GM12878 (cell line): ENCODE measurements around the gene CLIP2. TPM values are rescaled to one million over a fixed set of nuclear protein-coding genes. Genes with fewer than 3 reads are reported as not detected.

Experiments
- BCL11A ChIP-seq: IDR thresholded peaks from 2 replicates; pipeline ENCODE4 v1.6.1; 2011; ENCODE audit warnings: low read depth, low read length
- CBX3 ChIP-seq: fragments of 200-600 bp; sonication (generic); IDR thresholded peaks from 2 replicates; pipeline ENCODE4 v1.6.1; 2016; ENCODE audit warnings: low read depth, borderline replicate concordance
- HCFC1 ChIP-seq: fragments of 150-350 bp; IDR thresholded peaks from 2 replicates; pipeline ENCODE4 v1.6.1; 2014; ENCODE audit warnings: low read length
- KAT2A ChIP-seq: conservative IDR thresholded peaks from 2 replicates; pipeline ENCODE4 v1.6.1; 2011; ENCODE audit warnings: low read depth, low read length; ENCODE audit not compliant: control insufficient read depth
- MYC ChIP-seq: IDR thresholded peaks from 2 replicates; pipeline ENCODE4 v1.6.1; 2011; ENCODE audit warnings: mild to moderate bottlenecking, low read length, moderate library complexity, inconsistent platforms; ENCODE audit not compliant: insufficient read depth, insufficient replicate concordance, insufficient read length, severe bottlenecking
- PAX5 ChIP-seq: IDR thresholded peaks from 2 replicates; pipeline ENCODE4 v1.6.1; 2011; ENCODE audit warnings: low read depth, low read length, borderline replicate concordance
- RAD21 ChIP-seq: IDR thresholded peaks from 2 replicates; pipeline ENCODE4 v1.6.1; 2011; ENCODE audit warnings: mild to moderate bottlenecking, low read depth, low read length, moderate library complexity; ENCODE audit not compliant: insufficient read depth
- SIN3A ChIP-seq: IDR thresholded peaks from 2 replicates; pipeline ENCODE4 v1.6.1; 2012; ENCODE audit warnings: low read depth, low read length, improper control_type of control experiment
- SMAD5 ChIP-seq: IDR thresholded peaks from 2 replicates; pipeline ENCODE4 v1.6.1; 2016; ENCODE audit warnings: antibody characterized with exemption, low read depth
- SMC3 ChIP-seq: IDR thresholded peaks from 2 replicates; pipeline ENCODE4 v1.6.1; 2011; ENCODE audit warnings: low read length, improper control_type of control experiment, borderline replicate concordance
- TAF1 ChIP-seq: IDR thresholded peaks from 2 replicates; pipeline ENCODE4 v1.6.1; 2011; ENCODE audit warnings: mild to moderate bottlenecking, low read depth, low read length, borderline replicate concordance
- TCF7 ChIP-seq: IDR thresholded peaks from 2 replicates; pipeline ENCODE4 v1.6.1; 2014; ENCODE audit warnings: antibody characterized with exemption, borderline replicate concordance
- WRNIP1 ChIP-seq: IDR thresholded peaks from 2 replicates; pipeline ENCODE4 v1.6.1; 2011; ENCODE audit warnings: low read depth, low read length, improper control_type of control experiment, borderline replicate concordance
- YBX1 ChIP-seq: fragments of 450-650 bp; IDR thresholded peaks from 2 replicates; pipeline ENCODE4 v1.6.1; 2016; ENCODE audit warnings: antibody characterized with exemption
- ZNF207 ChIP-seq: fragments of 450-650 bp; IDR thresholded peaks from 2 replicates; pipeline ENCODE4 v1.6.1; 2014; ENCODE audit warnings: antibody characterized with exemption, mild to moderate bottlenecking, borderline replicate concordance
- ZNF24 ChIP-seq: fragments of 450-650 bp; IDR thresholded peaks from 2 replicates; pipeline ENCODE4 v1.6.1; 2017; ENCODE audit warnings: antibody characterized with exemption, mild to moderate bottlenecking
- ZSCAN29 ChIP-seq: fragments of 450-650 bp; IDR thresholded peaks from 2 replicates; pipeline ENCODE4 v1.6.1; 2017; ENCODE audit warnings: mild to moderate bottlenecking, moderate library complexity
- ZZZ3 ChIP-seq: IDR thresholded peaks from 2 replicates; pipeline ENCODE4 v1.6.1; 2011; ENCODE audit warnings: low read depth; ENCODE audit not compliant: control insufficient read depth, insufficient read length
- polyA plus RNA-seq, 11 experiments: library from polyadenylated mRNA; depleted of rRNA in 4 of 11; unstranded in 6 of 11; stranded (reverse) in 5 of 11; fragments of >200 nt; fragmentation: Nextera tagmentation in 4 of 11; fragmentation: Illumina TruSeq in 1 of 11; extraction: Ambion mirVana in 4 of 11; extraction: Trizol in 1 of 11; gene quantifications; 1 replicate in 1 of 11; 2 replicates in 10 of 11; pipeline versions ENCODE4 v1.2.1 to v1.2.3, GENCODE V29; 2011 to 2016; ENCODE audit warnings: inconsistent platforms in 2 of 11, missing spikeins in 2 of 11, low read depth in 1 of 11
- total RNA-seq, 4 experiments: library from RNA; depleted of rRNA in 3 of 4; stranded (reverse); fragments of >200 nt in 3 of 4; fragmentation: Illumina TruSeq in 1 of 4; extraction: Trizol in 1 of 4; gene quantifications; 2 replicates each; pipeline versions ENCODE4 v1.2.1 to v1.2.3, GENCODE V29; 2013 to 2021
- TF ChIP-seq, protein P1 (sequence below): fragments of 450-650 bp; IDR thresholded peaks from 2 replicates; pipeline ENCODE4 v1.6.1; 2017; ENCODE audit warnings: borderline replicate concordance
- TF ChIP-seq, protein P2 (sequence below): fragments of 150-350 bp; IDR thresholded peaks from 2 replicates; pipeline ENCODE4 v1.6.1; 2016; ENCODE audit warnings: low read depth, low read length
- TF ChIP-seq, protein P3 (sequence below): fragments of 450-650 bp; IDR thresholded peaks from 2 replicates; pipeline ENCODE4 v1.6.1; 2018; ENCODE audit warnings: mild to moderate bottlenecking, low read depth, moderate library complexity; ENCODE audit not compliant: partially characterized antibody
- TF ChIP-seq, protein P4 (sequence below): IDR thresholded peaks from 2 replicates; pipeline ENCODE4 v1.6.1; 2011; ENCODE audit warnings: borderline replicate concordance, low read depth, mild to moderate bottlenecking, moderate library complexity, low read length; ENCODE audit not compliant: insufficient read depth, poor library complexity, severe bottlenecking

The CLIP2 gene
- total and polyA plus RNA-seq, 10 of the 15 experiments (the other 5 are each of a cell fraction or from before 2014, with no cell fraction given), result 0.26 to 56.3 (median 21.0) TPM

DNA sequence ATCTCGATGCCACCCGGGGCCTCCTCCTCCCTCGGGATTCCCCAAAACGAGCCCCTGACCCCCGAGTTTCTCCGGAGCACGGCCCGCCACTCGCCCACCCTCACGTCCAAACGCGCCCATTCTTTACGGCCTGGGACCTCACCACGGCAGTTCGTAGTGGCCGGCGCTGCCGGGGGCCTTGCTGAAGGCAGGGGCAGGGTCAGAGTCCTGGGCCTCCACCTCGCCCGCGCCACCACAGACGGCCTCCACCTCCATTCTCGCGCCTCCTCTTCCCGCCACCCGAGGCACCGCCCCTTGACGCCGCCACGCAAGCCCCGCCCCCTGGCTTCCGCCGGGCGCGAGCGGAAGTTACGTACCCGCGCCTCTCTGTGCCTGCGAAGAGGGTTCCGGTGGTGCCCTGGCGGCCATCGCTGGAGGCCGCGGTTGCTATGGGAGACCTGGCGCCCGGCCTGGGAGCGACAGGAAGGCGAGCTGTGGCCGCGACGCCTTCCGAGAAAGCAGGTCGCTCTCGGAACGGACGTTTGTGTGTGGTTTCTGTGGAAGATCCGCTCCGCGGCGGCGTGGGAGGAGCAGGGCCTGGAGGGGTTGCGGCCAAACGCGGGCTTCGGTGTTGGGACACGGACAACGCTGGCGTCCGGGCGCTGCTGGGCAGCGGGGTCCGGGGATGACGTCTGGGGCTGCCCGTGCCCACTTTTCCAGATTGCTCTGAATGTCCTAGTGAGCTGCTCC, 34.9 kb upstream of the CLIP2 start, which contains the start of gene RFC2 (continued):
- no peak for TF ChIP-seq ZZZ3
- TF ChIP-seq, protein P1, sequence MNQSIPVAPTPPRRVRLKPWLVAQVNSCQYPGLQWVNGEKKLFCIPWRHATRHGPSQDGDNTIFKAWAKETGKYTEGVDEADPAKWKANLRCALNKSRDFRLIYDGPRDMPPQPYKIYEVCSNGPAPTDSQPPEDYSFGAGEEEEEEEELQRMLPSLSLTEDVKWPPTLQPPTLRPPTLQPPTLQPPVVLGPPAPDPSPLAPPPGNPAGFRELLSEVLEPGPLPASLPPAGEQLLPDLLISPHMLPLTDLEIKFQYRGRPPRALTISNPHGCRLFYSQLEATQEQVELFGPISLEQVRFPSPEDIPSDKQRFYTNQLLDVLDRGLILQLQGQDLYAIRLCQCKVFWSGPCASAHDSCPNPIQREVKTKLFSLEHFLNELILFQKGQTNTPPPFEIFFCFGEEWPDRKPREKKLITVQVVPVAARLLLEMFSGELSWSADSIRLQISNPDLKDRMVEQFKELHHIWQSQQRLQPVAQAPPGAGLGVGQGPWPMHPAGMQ, result peak; percentile 34; the same call in 1 of the 2 replicates
- TF ChIP-seq PAX5, result peak; percentile 73
- TF ChIP-seq MYC, result peak; percentile 13
- TF ChIP-seq YBX1, result no peak
- TF ChIP-seq, protein P2, sequence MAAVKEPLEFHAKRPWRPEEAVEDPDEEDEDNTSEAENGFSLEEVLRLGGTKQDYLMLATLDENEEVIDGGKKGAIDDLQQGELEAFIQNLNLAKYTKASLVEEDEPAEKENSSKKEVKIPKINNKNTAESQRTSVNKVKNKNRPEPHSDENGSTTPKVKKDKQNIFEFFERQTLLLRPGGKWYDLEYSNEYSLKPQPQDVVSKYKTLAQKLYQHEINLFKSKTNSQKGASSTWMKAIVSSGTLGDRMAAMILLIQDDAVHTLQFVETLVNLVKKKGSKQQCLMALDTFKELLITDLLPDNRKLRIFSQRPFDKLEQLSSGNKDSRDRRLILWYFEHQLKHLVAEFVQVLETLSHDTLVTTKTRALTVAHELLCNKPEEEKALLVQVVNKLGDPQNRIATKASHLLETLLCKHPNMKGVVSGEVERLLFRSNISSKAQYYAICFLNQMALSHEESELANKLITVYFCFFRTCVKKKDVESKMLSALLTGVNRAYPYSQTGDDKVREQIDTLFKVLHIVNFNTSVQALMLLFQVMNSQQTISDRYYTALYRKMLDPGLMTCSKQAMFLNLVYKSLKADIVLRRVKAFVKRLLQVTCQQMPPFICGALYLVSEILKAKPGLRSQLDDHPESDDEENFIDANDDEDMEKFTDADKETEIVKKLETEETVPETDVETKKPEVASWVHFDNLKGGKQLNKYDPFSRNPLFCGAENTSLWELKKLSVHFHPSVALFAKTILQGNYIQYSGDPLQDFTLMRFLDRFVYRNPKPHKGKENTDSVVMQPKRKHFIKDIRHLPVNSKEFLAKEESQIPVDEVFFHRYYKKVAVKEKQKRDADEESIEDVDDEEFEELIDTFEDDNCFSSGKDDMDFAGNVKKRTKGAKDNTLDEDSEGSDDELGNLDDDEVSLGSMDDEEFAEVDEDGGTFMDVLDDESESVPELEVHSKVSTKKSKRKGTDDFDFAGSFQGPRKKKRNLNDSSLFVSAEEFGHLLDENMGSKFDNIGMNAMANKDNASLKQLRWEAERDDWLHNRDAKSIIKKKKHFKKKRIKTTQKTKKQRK, result no peak
- TF ChIP-seq BCL11A, result peak; percentile 69; the same call in 1 of the 2 replicates
- TF ChIP-seq, protein P3, sequence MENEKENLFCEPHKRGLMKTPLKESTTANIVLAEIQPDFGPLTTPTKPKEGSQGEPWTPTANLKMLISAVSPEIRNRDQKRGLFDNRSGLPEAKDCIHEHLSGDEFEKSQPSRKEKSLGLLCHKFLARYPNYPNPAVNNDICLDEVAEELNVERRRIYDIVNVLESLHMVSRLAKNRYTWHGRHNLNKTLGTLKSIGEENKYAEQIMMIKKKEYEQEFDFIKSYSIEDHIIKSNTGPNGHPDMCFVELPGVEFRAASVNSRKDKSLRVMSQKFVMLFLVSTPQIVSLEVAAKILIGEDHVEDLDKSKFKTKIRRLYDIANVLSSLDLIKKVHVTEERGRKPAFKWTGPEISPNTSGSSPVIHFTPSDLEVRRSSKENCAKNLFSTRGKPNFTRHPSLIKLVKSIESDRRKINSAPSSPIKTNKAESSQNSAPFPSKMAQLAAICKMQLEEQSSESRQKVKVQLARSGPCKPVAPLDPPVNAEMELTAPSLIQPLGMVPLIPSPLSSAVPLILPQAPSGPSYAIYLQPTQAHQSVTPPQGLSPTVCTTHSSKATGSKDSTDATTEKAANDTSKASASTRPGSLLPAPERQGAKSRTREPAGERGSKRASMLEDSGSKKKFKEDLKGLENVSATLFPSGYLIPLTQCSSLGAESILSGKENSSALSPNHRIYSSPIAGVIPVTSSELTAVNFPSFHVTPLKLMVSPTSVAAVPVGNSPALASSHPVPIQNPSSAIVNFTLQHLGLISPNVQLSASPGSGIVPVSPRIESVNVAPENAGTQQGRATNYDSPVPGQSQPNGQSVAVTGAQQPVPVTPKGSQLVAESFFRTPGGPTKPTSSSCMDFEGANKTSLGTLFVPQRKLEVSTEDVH, result peak; percentile 97
- TF ChIP-seq, protein P4, sequence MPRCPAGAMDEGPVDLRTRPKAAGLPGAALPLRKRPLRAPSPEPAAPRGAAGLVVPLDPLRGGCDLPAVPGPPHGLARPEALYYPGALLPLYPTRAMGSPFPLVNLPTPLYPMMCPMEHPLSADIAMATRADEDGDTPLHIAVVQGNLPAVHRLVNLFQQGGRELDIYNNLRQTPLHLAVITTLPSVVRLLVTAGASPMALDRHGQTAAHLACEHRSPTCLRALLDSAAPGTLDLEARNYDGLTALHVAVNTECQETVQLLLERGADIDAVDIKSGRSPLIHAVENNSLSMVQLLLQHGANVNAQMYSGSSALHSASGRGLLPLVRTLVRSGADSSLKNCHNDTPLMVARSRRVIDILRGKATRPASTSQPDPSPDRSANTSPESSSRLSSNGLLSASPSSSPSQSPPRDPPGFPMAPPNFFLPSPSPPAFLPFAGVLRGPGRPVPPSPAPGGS, result no peak
- TF ChIP-seq ZNF207, result no peak; the same call in 1 of the 2 replicates
- no peak; the same call in 1 of the 2 replicates for TF ChIP-seq TAF1
- TF ChIP-seq TCF7, result no peak
- no peak for TF ChIP-seq CBX3
- no peak for TF ChIP-seq SMAD5
- 0 out of 2 replicates have a peak, but pooled peaks have one; percentile 43 for TF ChIP-seq ZSCAN29
- peak; percentile 92 for TF ChIP-seq SIN3A
- TF ChIP-seq SMC3, result peak; percentile 27; the same call in 1 of the 2 replicates
- no peak for TF ChIP-seq ZNF24
- TF ChIP-seq WRNIP1, result no peak
- TF ChIP-seq KAT2A, result no peak
- no peak for TF ChIP-seq RAD21
- peak; percentile 71 for TF ChIP-seq HCFC1
